Type B pancreatic cell (in vitro differentiated cells): ENCODE data around the gene JAZF1. TPM values are rescaled to one million over a fixed set of nuclear protein-coding genes. Genes with fewer than 3 reads are reported as not detected.

ENCODE experiments used
- DNase-seq: peaks from one replicate; pipeline ENCODE4 v3.0.0; 2021; ENCODE audit warnings: mixed read lengths; ENCODE audit not compliant: unreplicated experiment; ENCODE audit errors: extremely low spot score
- H3K27ac Mint-ChIP-seq: 2 replicates; pipeline ENCODE4 v1.8.0; 2021; ENCODE audit warnings: mild to moderate bottlenecking, mixed read lengths
- H3K27me3 Mint-ChIP-seq: 2 replicates; pipeline ENCODE4 v1.8.0; 2021; ENCODE audit warnings: mixed read lengths
- H3K36me3 Mint-ChIP-seq: 2 replicates; pipeline ENCODE4 v1.8.0; 2021; ENCODE audit warnings: mixed read lengths
- H3K4me1 Mint-ChIP-seq: one replicate; pipeline ENCODE4 v1.8.0; 2021; ENCODE audit warnings: mixed read lengths; ENCODE audit not compliant: unreplicated experiment
- H3K4me3 Mint-ChIP-seq: 2 replicates; pipeline ENCODE4 v1.8.0; 2021; ENCODE audit warnings: mild to moderate bottlenecking, mixed read lengths
- H3K9me3 Mint-ChIP-seq: 2 replicates; pipeline ENCODE4 v1.8.0; 2021; ENCODE audit warnings: mixed read lengths
- CTCF ChIP-seq: fragments of 200-600 bp; sonication (generic); conservative IDR thresholded peaks from 2 replicates; pipeline ENCODE4 v1.5.0; 2021; ENCODE audit warnings: antibody characterized with exemption, mild to moderate bottlenecking
- total RNA-seq: library from RNA; stranded (reverse); gene quantifications from 2 replicates; pipeline ENCODE4 v1.2.1, GENCODE V29; 2021; ENCODE audit warnings: low replicate concordance

JAZF1 gene
- total RNA-seq, 1 donor from 2014 or later = 4.9 TPM

DNA sequence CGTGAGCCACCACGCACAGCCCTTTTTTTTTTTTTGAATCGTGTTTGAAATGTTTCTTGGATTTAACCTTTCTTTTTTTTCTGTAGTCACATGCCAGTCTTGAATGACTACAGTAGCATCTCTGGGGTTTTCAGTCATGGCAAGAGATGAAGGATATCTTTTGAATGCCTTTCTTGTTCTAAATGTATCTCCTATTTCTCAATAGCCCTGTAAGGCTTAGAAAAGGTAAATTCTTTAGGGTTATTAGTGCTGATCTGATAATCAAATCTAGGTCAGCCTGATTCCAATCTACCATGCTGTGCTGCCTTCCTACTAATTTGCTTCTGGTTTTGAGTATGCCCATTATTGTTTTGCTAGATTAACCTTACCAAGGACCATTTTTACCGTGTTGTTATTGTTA is 370.4 kb downstream of the JAZF1 start:
- Mint-ChIP-seq H3K9me3 (no peaks in the 10 kb centered on the region), H3K4me3 (no peak overlapping the region), H3K27ac (no peak overlapping the region), H3K36me3 (peaks cover 28% of the 10 kb centered on the region), H3K27me3 (no peaks in the 10 kb centered on the region), H3K4me1 (no peaks in the 10 kb centered on the region)
- TF ChIP-seq CTCF = no peak
- DNase-seq = no peak

DNA sequence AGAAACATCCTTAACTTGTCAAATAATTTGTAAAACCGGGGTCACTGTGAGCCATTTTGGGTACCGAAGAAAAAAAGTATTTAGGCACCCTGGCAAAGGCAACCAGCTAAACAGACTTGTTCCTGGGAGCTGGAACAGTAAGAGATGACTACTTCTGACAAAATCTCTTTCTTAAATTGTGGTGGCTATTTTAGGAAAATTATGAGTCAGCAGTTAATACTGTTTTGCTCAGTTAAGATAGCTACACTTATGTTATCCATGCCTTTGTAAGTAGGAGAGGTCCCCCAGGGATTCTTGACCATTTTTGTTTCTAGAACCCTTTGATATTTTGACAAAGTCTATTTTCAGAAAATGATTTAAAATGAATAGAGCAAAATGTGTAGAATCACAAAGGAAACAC is 372.0 kb downstream of the JAZF1 start:
- Mint-ChIP-seq H3K4me3 (no peak overlapping the region), H3K36me3 (peaks cover 23% of the 10 kb centered on the region), H3K4me1 (no peaks in the 10 kb centered on the region), H3K9me3 (no peaks in the 10 kb centered on the region), H3K27ac (no peak overlapping the region), H3K27me3 (no peaks in the 10 kb centered on the region)
- no peak for DNase-seq
- TF ChIP-seq CTCF = no peak

GRCh38 chr7:27804139-27804538 is 376.5 kb downstream of the JAZF1 start:
- Mint-ChIP-seq H3K27me3 (no peaks in the 10 kb centered on the region), H3K4me1 (no peaks in the 10 kb centered on the region)

DNA sequence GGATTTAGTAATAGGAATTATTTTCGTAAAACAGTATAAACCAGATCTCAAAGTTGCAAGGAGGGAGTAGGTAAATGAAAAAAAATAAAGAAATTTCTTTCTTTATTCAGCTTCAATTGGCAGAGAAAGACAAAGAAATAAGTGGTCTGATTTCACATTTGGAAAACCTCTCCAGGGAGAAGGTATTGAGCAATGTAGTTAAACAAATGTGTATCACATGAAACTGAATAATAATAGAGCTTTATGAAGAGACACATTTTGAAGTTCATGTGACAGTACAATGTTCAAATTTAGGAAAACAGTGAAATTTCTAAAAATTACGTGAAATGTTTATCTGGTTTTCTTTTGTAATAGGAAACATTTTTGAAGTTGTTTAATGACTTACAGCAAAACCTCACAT is 377.6 kb downstream of the JAZF1 start:
- peaks cover 20% of the 10 kb centered on the region for H3K36me3 Mint-ChIP-seq
- TF ChIP-seq CTCF = no peak
- H3K4me1 Mint-ChIP-seq = no peaks in the 10 kb centered on the region
- no peaks in the 10 kb centered on the region for H3K27me3 Mint-ChIP-seq
- no peak overlapping the region for H3K4me3 Mint-ChIP-seq
- H3K9me3 Mint-ChIP-seq = no peaks in the 10 kb centered on the region
- H3K27ac Mint-ChIP-seq = no peak overlapping the region
- DNase-seq = no peak

More at GRCh38 chr7:27804139-27804538, 376.5 kb downstream of the JAZF1 start:
- H3K4me3 Mint-ChIP-seq = no peak overlapping the region
- no peaks in the 10 kb centered on the region for H3K9me3 Mint-ChIP-seq
- DNase-seq = no peak
- peaks cover 14% of the 10 kb centered on the region for H3K36me3 Mint-ChIP-seq
- no peak overlapping the region for H3K27ac Mint-ChIP-seq
- no peak for TF ChIP-seq CTCF

DNA sequence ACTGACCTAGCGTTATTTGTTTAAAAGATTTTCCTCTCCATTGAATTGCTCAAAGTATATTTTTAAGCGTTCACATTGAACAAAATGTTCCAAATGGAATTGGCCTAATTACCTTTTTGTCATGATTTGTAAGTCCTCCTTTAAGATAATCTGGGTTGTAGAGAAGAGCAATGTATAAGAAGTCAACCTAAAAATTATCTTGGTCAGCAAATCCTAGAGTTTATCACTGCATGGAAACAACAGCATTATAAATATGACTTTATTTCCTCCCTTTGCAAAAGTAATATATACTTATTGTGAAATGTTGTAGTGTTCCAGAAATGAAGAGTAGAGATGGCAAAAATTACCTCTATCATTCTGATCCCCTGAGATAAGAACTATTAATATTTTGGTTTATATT is 381.4 kb downstream of the JAZF1 start:
- no peak for TF ChIP-seq CTCF
- Mint-ChIP-seq H3K27ac (no peak overlapping the region), H3K4me3 (no peak overlapping the region), H3K36me3 (peaks cover 32% of the 10 kb centered on the region), H3K27me3 (no peaks in the 10 kb centered on the region), H3K4me1 (no peaks in the 10 kb centered on the region), H3K9me3 (no peaks in the 10 kb centered on the region)
- no peak for DNase-seq

- H3K27me3 Mint-ChIP-seq = no peaks in the 10 kb centered on the region
- no peak for DNase-seq
- no peak overlapping the region for H3K4me3 Mint-ChIP-seq
- TF ChIP-seq CTCF = no peak
- H3K27ac Mint-ChIP-seq = no peak overlapping the region
- no peaks in the 10 kb centered on the region for H3K4me1 Mint-ChIP-seq
- H3K36me3 Mint-ChIP-seq = peaks cover 49% of the 10 kb centered on the region
- no peaks in the 10 kb centered on the region for H3K9me3 Mint-ChIP-seq
These were observed 384.6 kb downstream of the JAZF1 start for GRCh38 chr7:27795977-27796376.
